PC-9 (cell line): ENCODE results near the gene KTN1. TPM values are rescaled to one million over a fixed set of nuclear protein-coding genes. Genes with fewer than 3 reads are reported as not detected.

Source experiments
- BruUV-seq: library from RNA; stranded (reverse); fragments of 400-500 nt; replicated peaks from 2 replicates; lab custom pipeline; 2021; lab: Mats Ljungman, UMichigan
- CTCF ChIA-PET: fragments of 300-600 bp; sonication (Branson Sonifier 250); formaldehyde crosslinking; loops from one replicate; lab custom pipeline; 2022; ENCODE audit warnings: antibody characterized with exemption; lab: Charles Lee
- POLR2A ChIA-PET: fragments of 300-600 bp; sonication (Branson Sonifier 250); formaldehyde crosslinking; loops from one replicate; lab custom pipeline; 2022; ENCODE audit warnings: antibody characterized with exemption; ENCODE audit not compliant: unreplicated experiment; lab: Charles Lee
- DNase-seq, 2 experiments: peaks; one replicate each; pipeline versions ENCODE4 v3.0.0 to v3.0.0-alpha.2; 2015 to 2022; ENCODE audit warnings: mixed read lengths in 1 of 2
- H2AFZ ChIP-seq: fragments of 200-600 bp; sonication (generic); 2 replicates; pipeline ENCODE4 v1.8.1; 2017; ENCODE audit warnings: antibody characterized with exemption
- H3F3A ChIP-seq: fragments of 200-600 bp; sonication (generic); 2 replicates; pipeline ENCODE4 v1.8.1; 2017; ENCODE audit warnings: antibody characterized with exemption, mild to moderate bottlenecking, low read depth; ENCODE audit not compliant: insufficient read depth
- H3K27ac ChIP-seq: fragments of 200-600 bp; sonication (generic); 2 replicates; pipeline ENCODE4 v1.6.1; 2016; ENCODE audit warnings: mixed run types
- H3K27me3 ChIP-seq: fragments of 200-600 bp; sonication (generic); 2 replicates; pipeline ENCODE4 v1.6.1; 2016; ENCODE audit warnings: low read depth, mixed run types; ENCODE audit not compliant: insufficient read depth
- H3K36me3 ChIP-seq: fragments of 200-600 bp; sonication (generic); 2 replicates; pipeline ENCODE4 v1.6.1; 2016; ENCODE audit warnings: low read depth, mixed run types
- H3K4me1 ChIP-seq: fragments of 200-600 bp; sonication (generic); replicated peaks from 2 replicates; pipeline ENCODE4 v1.6.1; 2016; ENCODE audit warnings: mixed run types; ENCODE audit not compliant: insufficient read depth
- H3K4me2 ChIP-seq: fragments of 200-600 bp; sonication (generic); 2 replicates; pipeline ENCODE4 v1.6.1; 2017; ENCODE audit warnings: mixed run types
- H3K4me3 ChIP-seq: fragments of 200-600 bp; sonication (generic); 2 replicates; pipeline ENCODE4 v1.6.1; 2016; ENCODE audit warnings: mixed run types
- H3K79me2 ChIP-seq: fragments of 200-600 bp; sonication (generic); 2 replicates; pipeline ENCODE4 v1.6.1; 2017; ENCODE audit warnings: low read depth, mixed run types
- H3K9me2 ChIP-seq: fragments of 200-600 bp; sonication (generic); 2 replicates; pipeline ENCODE4 v1.8.1; 2017; ENCODE audit warnings: mild to moderate bottlenecking; ENCODE audit not compliant: insufficient read depth
- H3K9me3 ChIP-seq: fragments of 200-600 bp; sonication (generic); 2 replicates; pipeline ENCODE4 v1.8.1; 2016; ENCODE audit warnings: low read depth; ENCODE audit not compliant: insufficient read depth
- H4K20me1 ChIP-seq: fragments of 200-600 bp; sonication (generic); 2 replicates; pipeline ENCODE4 v1.8.1; 2017; ENCODE audit not compliant: insufficient read depth
- EZH2 ChIP-seq: fragments of 200-600 bp; sonication (generic); IDR thresholded peaks from 2 replicates; pipeline ENCODE4 v1.8.0; 2017; ENCODE audit warnings: antibody characterized with exemption, low read depth
- intact Hi-C: fragments of 100-400 bp; cut with micrococcal nuclease; formaldehyde crosslinking; loops from one replicate; pipeline ENCODE4 v1.10.0; 2022; ENCODE audit not compliant: unreplicated experiment
- total RNA-seq: library from RNA; stranded (reverse); gene quantifications from 2 replicates; pipeline ENCODE4 v1.2.3, GENCODE V29; 2021
- TF ChIP-seq, protein P1 (sequence below): fragments of 200-600 bp; sonication (generic); conservative IDR thresholded peaks from 2 replicates; pipeline ENCODE4 v1.6.1; 2017; ENCODE audit warnings: mixed run types, antibody characterized with exemption, mild to moderate bottlenecking, moderate library complexity

Gene KTN1
- total RNA-seq, 1 experiment from 2014 or later, result 250 TPM

DNA sequence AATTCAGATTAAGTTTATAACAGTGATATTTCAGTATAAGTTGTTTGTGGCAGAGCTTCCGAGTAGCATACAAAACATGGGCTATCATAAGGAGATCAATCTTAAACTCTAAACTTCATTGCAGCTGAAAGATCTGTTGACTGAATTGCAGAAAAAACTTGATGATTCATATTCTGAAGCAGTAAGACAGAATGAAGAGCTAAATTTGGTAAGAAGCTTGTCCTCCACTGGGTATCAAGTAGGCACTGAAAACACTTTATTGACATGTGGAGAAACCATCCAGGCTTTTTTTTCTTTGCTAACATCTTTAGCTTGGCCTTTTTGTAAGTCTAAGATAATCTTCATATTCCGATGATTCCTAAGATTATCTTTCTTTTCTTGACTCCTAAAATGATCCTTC, 93.0 kb downstream of the KTN1 start:
- BruUV-seq, result no TSS peak
- no peaks in the 10 kb centered on the region for H4K20me1 ChIP-seq
- no peaks in the 10 kb centered on the region for H3K9me2 ChIP-seq
- H3K27me3 ChIP-seq, result no peaks in the 10 kb centered on the region
- peaks cover 42% of the 10 kb centered on the region for H3K36me3 ChIP-seq
- H3K4me3 ChIP-seq, result no peak overlapping the region
- H3K9me3 ChIP-seq, result no peaks in the 10 kb centered on the region
- ChIA-PET POLR2A (interaction anchor here (0.6 kb wide), 1 partner anchor 450 kb away, joined by 7 read pairs; no protein-coding TSS in a partner anchor), CTCF (no interaction called here)
- H3K27ac ChIP-seq, result no peak overlapping the region; the same call in 1 of the 2 replicates
- peaks cover 21% of the 10 kb centered on the region; the same call in 1 of the 2 replicates for H3F3A ChIP-seq
- H2AFZ ChIP-seq, result no peak overlapping the region
- H3K4me2 ChIP-seq, result no peak overlapping the region
- no peak for TF ChIP-seq EZH2
- TF ChIP-seq, protein P1, sequence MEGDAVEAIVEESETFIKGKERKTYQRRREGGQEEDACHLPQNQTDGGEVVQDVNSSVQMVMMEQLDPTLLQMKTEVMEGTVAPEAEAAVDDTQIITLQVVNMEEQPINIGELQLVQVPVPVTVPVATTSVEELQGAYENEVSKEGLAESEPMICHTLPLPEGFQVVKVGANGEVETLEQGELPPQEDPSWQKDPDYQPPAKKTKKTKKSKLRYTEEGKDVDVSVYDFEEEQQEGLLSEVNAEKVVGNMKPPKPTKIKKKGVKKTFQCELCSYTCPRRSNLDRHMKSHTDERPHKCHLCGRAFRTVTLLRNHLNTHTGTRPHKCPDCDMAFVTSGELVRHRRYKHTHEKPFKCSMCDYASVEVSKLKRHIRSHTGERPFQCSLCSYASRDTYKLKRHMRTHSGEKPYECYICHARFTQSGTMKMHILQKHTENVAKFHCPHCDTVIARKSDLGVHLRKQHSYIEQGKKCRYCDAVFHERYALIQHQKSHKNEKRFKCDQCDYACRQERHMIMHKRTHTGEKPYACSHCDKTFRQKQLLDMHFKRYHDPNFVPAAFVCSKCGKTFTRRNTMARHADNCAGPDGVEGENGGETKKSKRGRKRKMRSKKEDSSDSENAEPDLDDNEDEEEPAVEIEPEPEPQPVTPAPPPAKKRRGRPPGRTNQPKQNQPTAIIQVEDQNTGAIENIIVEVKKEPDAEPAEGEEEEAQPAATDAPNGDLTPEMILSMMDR, result no peak
- DNase-seq, result no peak
- no peaks in the 10 kb centered on the region for H3K4me1 ChIP-seq
- no peaks in the 10 kb centered on the region for H3K79me2 ChIP-seq
- intact Hi-C loops, result no loop called here

DNA sequence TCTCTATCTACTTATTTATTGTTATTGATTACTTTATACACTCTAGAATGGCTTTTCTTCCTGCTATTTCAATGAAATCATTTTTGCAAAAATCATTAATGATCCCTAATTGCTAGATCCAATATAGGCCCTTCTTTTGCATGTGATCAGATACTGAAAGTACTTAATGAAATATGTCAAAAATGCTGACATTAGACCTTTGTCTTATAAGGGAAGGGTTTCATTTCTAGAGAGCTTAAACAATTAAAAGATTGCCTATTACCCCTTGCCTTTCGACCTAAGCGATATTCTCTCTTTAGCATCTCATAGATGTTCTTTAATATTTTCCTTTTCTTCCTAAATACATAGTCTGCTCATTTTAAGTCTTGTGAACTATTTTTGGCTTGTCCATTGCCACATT, 101.1 kb downstream of the KTN1 start:
- Histone ChIP-seq H3F3A (peaks cover 12% of the 10 kb centered on the region; the same call in 1 of the 2 replicates), H3K9me3 (no peaks in the 10 kb centered on the region), H3K27ac (no peak overlapping the region), H3K4me1 (no peaks in the 10 kb centered on the region), H2AFZ (no peak overlapping the region), H3K79me2 (no peaks in the 10 kb centered on the region), H3K36me3 (peaks cover 39% of the 10 kb centered on the region), H3K9me2 (no peaks in the 10 kb centered on the region), H3K4me2 (no peak overlapping the region), H3K27me3 (no peaks in the 10 kb centered on the region), H4K20me1 (no peaks in the 10 kb centered on the region), H3K4me3 (no peak overlapping the region)
- CTCF ChIA-PET, result no interaction called here
- TF ChIP-seq, protein P1, result no peak
- no peak for TF ChIP-seq EZH2
- POLR2A ChIA-PET, result no interaction called here
- BruUV-seq, result no TSS peak
- no peak for DNase-seq
- intact Hi-C loops, result loop anchor here (5.0 kb wide), 1 partner anchor 39 kb away; no protein-coding TSS in a partner anchor

DNA sequence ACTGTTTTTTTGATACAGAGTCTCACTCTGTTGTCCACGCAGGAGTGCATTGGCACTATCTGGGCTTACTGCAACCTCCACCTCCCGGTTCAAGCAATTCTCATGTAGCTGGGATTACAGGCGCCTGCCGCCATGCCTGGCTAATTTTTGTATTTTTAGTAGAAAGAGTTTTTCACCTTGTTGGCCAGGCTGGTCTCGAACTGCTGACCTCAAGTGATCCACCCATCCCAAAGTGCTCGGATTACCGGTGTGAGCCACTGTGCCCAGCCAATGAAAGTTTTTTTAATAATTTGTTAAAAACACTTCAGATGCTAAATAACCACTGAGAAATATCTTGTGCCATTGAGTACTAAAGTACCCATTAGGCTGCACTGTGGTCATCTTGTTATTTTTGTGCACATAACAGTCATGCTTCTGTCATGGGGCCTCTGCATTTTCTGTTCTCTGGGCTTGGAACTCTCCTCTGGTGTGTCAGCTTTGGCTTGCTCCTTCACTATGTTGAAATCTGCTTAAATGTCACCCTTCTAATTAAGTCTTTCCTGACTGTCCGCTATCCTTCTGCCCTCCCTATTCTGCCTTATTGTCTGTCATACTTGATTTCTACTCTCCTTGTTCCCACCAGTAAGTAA, 105.1 kb downstream of the KTN1 start:
- no peak overlapping the region for H3K4me2 ChIP-seq
- no TSS peak for BruUV-seq
- no peaks in the 10 kb centered on the region for H4K20me1 ChIP-seq
- peaks cover 10% of the 10 kb centered on the region; the same call in 1 of the 2 replicates for H3F3A ChIP-seq
- H2AFZ ChIP-seq, result no peak overlapping the region
- H3K36me3 ChIP-seq, result peaks cover 27% of the 10 kb centered on the region
- ChIA-PET CTCF (interaction anchor here (0.6 kb wide), 2 partner anchors 98 to 184 kb away, joined by 3 read pairs; no protein-coding TSS in a partner anchor), POLR2A (interaction anchor here (0.6 kb wide), 1 partner anchor 520 kb away, joined by 6 read pairs; no protein-coding TSS in a partner anchor)
- intact Hi-C loops, result loop anchor here (5.0 kb wide), 1 partner anchor 43 kb away; no protein-coding TSS in a partner anchor
- TF ChIP-seq EZH2, result no peak
- TF ChIP-seq, protein P1, result no peak
- H3K4me1 ChIP-seq, result 0 out of 2 replicates have a peak, but pooled peaks cover 8% of the 10 kb centered on the region
- no peaks in the 10 kb centered on the region for H3K27me3 ChIP-seq
- no peaks in the 10 kb centered on the region for H3K9me2 ChIP-seq
- H3K4me3 ChIP-seq, result no peak overlapping the region
- no peak for DNase-seq
- no peak overlapping the region for H3K27ac ChIP-seq
- no peaks in the 10 kb centered on the region for H3K79me2 ChIP-seq
- H3K9me3 ChIP-seq, result no peaks in the 10 kb centered on the region
